ENCODE results near the gene UNC119.

- TF ChIP-seq POLR2A (IDR thresholded peaks at IDR 0.05) (no peak), CTCF (IDR thresholded peaks at IDR 0.05) (no peak)
Measured at GRCh38 chr17:28527181-28527681, 25.2 kb downstream of the UNC119 start.
